K562 (cell line): ENCODE data around the gene DGKZ. TPM values are rescaled to one million over a fixed set of nuclear protein-coding genes. Genes with fewer than 3 reads are reported as not detected.
A peak's percentile ranks its signal among the peaks of the same experiment; 100 is the strongest.

Experiments
- ATF3 ChIP-seq, 2 experiments: fragments of 450-650 bp in 1 of 2; sonication (generic) in 1 of 2; formaldehyde crosslinking in 1 of 2; IDR thresholded peaks in 1 of 2; conservative IDR thresholded peaks in 1 of 2; 2 replicates each; pipeline versions ENCODE4 v1.6.1 to v1.8.1; 2016 to 2023; ENCODE audit warnings: mild to moderate bottlenecking in 2 of 2, moderate library complexity in 2 of 2, inconsistent platforms in 1 of 2, missing genetic modification reagents in 1 of 2
- CBX5 ChIP-seq: IDR thresholded peaks from 2 replicates; pipeline ENCODE4 v1.6.1; 2014; ENCODE audit warnings: low read depth, borderline replicate concordance
- CSDE1 ChIP-seq, 2 experiments: fragments of 450-650 bp; IDR thresholded peaks; 2 replicates each; pipeline ENCODE4 v1.6.1; 2016; ENCODE audit warnings: mild to moderate bottlenecking in 1 of 2
- FOXK1 ChIP-seq: sonication (generic); formaldehyde crosslinking; IDR thresholded peaks from 2 replicates; pipeline ENCODE4 v1.8.0; 2022; ENCODE audit warnings: missing genetic modification reagents, mild to moderate bottlenecking, borderline replicate concordance
- HDAC6 ChIP-seq: IDR thresholded peaks from 2 replicates; pipeline ENCODE4 v1.6.1; 2012; ENCODE audit warnings: low read depth, mild to moderate bottlenecking, control low read depth, inconsistent platforms, low read length, moderate library complexity
- ILF3 ChIP-seq: fragments of 450-650 bp; IDR thresholded peaks from 2 replicates; pipeline ENCODE4 v1.6.1; 2018; ENCODE audit warnings: antibody characterized with exemption, mild to moderate bottlenecking, moderate library complexity, borderline replicate concordance
- IRF9 ChIP-seq: fragments of 450-650 bp; IDR thresholded peaks from 2 replicates; pipeline ENCODE4 v1.6.1; 2016; ENCODE audit warnings: missing biosample characterization, missing genetic modification characterization
- MTA2 ChIP-seq: fragments of 450-650 bp; IDR thresholded peaks from 2 replicates; pipeline ENCODE4 v1.6.1; 2016; ENCODE audit warnings: low read depth
- NELFE ChIP-seq: IDR thresholded peaks from 2 replicates; pipeline ENCODE4 v1.6.1; 2011; ENCODE audit warnings: mild to moderate bottlenecking; ENCODE audit not compliant: insufficient read depth, insufficient read length
- NFE2L1 ChIP-seq: fragments of 450-650 bp; IDR thresholded peaks from 2 replicates; pipeline ENCODE4 v1.6.1; 2016; ENCODE audit warnings: missing genetic modification characterization, low read depth, mild to moderate bottlenecking, missing compliant biosample characterization, moderate library complexity, borderline replicate concordance
- PKNOX1 ChIP-seq: fragments of 450-650 bp; IDR thresholded peaks from 2 replicates; pipeline ENCODE4 v1.6.1; 2016
- POLR2AphosphoS5 ChIP-seq: IDR thresholded peaks from 2 replicates; pipeline ENCODE4 v1.6.1; 2011; ENCODE audit warnings: mild to moderate bottlenecking, low read depth, low read length, moderate library complexity; ENCODE audit not compliant: control insufficient read depth, insufficient read depth
- PTBP1 ChIP-seq: fragments of 200-400 bp; formaldehyde crosslinking; IDR thresholded peaks from 2 replicates; pipeline ENCODE4 v1.6.1; 2017; ENCODE audit warnings: low read depth, low read length
- RHOXF2B ChIP-seq: fragments of 250-450 bp; sonication (Bioruptor Pico); conservative IDR thresholded peaks from 2 replicates; pipeline ENCODE4 v1.5.1; 2021
- SIN3B ChIP-seq: fragments of 450-650 bp; IDR thresholded peaks from 2 replicates; pipeline ENCODE4 v1.6.1; 2017; ENCODE audit warnings: low read depth, mild to moderate bottlenecking, moderate library complexity
- SIX5 ChIP-seq, 2 experiments: IDR thresholded peaks; 2 replicates each; pipeline ENCODE4 v1.6.1; 2011; ENCODE audit warnings: low read length in 2 of 2, borderline replicate concordance in 1 of 2, low read depth in 1 of 2, mild to moderate bottlenecking in 1 of 2, moderate library complexity in 1 of 2; ENCODE audit not compliant: insufficient read depth in 1 of 2
- SP2 ChIP-seq: IDR thresholded peaks from 2 replicates; pipeline ENCODE4 v1.6.1; 2011; ENCODE audit warnings: mild to moderate bottlenecking, low read depth, low read length, moderate library complexity; ENCODE audit not compliant: poor library complexity, severe bottlenecking; ENCODE audit errors: extremely low read depth
- ZC3H8 ChIP-seq: fragments of 450-650 bp; IDR thresholded peaks from 2 replicates; pipeline ENCODE4 v1.6.1; 2017
- ZNF395 ChIP-seq: fragments of 200-800 bp; sonication (Bioruptor generic); IDR thresholded peaks from 2 replicates; pipeline ENCODE4 v1.6.1; 2017; ENCODE audit warnings: missing genetic modification characterization, missing compliant biosample characterization
- ZNF449 ChIP-seq: fragments of 250-450 bp; sonication (Bioruptor Pico); IDR thresholded peaks from 2 replicates; pipeline ENCODE4 v1.8.0; 2022; ENCODE audit warnings: moderate library complexity, mild to moderate bottlenecking, inconsistent platforms
- ZNF695 ChIP-seq: fragments of 450-650 bp; formaldehyde crosslinking; IDR thresholded peaks from 2 replicates; pipeline ENCODE4 v1.4.0; 2020; ENCODE audit warnings: mild to moderate bottlenecking, moderate library complexity
- polyA plus RNA-seq, 8 experiments: library from polyadenylated mRNA; depleted of rRNA in 4 of 8; stranded (reverse) in 5 of 8; unstranded in 3 of 8; fragments of >200 nt; fragmentation: Nextera tagmentation in 2 of 8; fragmentation: Illumina TruSeq in 1 of 8; extraction: Ambion mirVana in 2 of 8; extraction: Trizol in 1 of 8; gene quantifications; 2 replicates each; pipeline versions ENCODE4 v1.2.1 to v1.2.3, GENCODE V29; 2011 to 2014; ENCODE audit warnings: inconsistent platforms in 1 of 8, missing spikeins in 1 of 8
- total RNA-seq, 7 experiments: library from RNA; depleted of rRNA in 6 of 7; stranded (reverse); fragments of >200 nt in 6 of 7; fragmentation: Illumina TruSeq in 2 of 7; extraction: Trizol in 2 of 7; gene quantifications; 2 replicates each; pipeline versions ENCODE4 v1.2.1 to v1.2.3, GENCODE V29; 2011 to 2021; ENCODE audit warnings: low replicate concordance in 1 of 7

Gene DGKZ
- total and polyA plus RNA-seq, 9 of the 15 experiments (the other 6 are each of a cell fraction or from before 2014, with no cell fraction given) = 0.51 to 100 (median 44.2) TPM

- TF ChIP-seq ZNF449 (CRISPR knock-in tag) = no peak
- TF ChIP-seq FOXK1 = no peak
- TF ChIP-seq ZC3H8 = no peak
- no peak for TF ChIP-seq SP2
- no peak for TF ChIP-seq IRF9 (tag)
- TF ChIP-seq PTBP1 = 0 out of 2 replicates have a peak, but pooled peaks have one; percentile 60
- TF ChIP-seq SIX5 (IDR thresholded peaks at IDR 0.05; ENCODE audit: borderline replicate concordance in 1 of 2, insufficient read depth in 1 of 2, low read depth in 1 of 2, low read length in 2 of 2) = no peak
- TF ChIP-seq ZNF695 = no peak
- TF ChIP-seq PKNOX1 = no peak
- no peak for TF ChIP-seq SIN3B
- no peak for TF ChIP-seq ATF3 (IDR thresholded peaks at IDR 0.05)
- no peak for TF ChIP-seq ATF3 (CRISPR knock-in tag; conservative IDR thresholded peaks at IDR 0.05)
- no peak for TF ChIP-seq HDAC6
- no peak for TF ChIP-seq ILF3
- TF ChIP-seq NELFE = no peak
- no peak for TF ChIP-seq CBX5
- no peak for TF ChIP-seq NFE2L1
- no peak for TF ChIP-seq CSDE1 (IDR thresholded peaks at IDR 0.05)
- no peak for TF ChIP-seq RHOXF2B (CRISPR knock-in tag)
- no peak for TF ChIP-seq MTA2
- TF ChIP-seq ZNF395 (CRISPR knock-in tag) = 0 out of 2 replicates have a peak, but pooled peaks have one; percentile 57
- TF ChIP-seq POLR2AphosphoS5 = peak; percentile 6; the same call in 1 of the 2 replicates
Measured at GRCh38 chr11:46381048-46381818, 34.0 kb downstream of the DGKZ start, which contains the start of gene MDK (continued).
